Ascending aorta (tissue), 2 donors: Measurements from ENCODE around the gene TMEM242. TPM values are rescaled to one million over a fixed set of nuclear protein-coding genes. Genes with fewer than 3 reads are reported as not detected.
"Not testable (repeated sequence)": the region's sequence is repeated elsewhere in the genome, so short reads cannot be mapped to it uniquely, and the experiment has no call there.

Experiments used
- DNase-seq, 2 donors: peaks; one replicate each; pipeline ENCODE4 v3.0.0-alpha.2; 2019; ENCODE audit warnings: low spot score in 2 of 2
- H3K27ac ChIP-seq, 2 donors: fragments of 200-600 bp; sonication (generic); one replicate each; pipeline ENCODE4 v1.5.1; 2016 to 2017; ENCODE audit warnings: mild to moderate bottlenecking in 1 of 2
- H3K27me3 ChIP-seq: fragments of 200-600 bp; sonication (generic); one replicate; pipeline ENCODE4 v1.5.1; 2017
- H3K36me3 ChIP-seq, 2 donors: fragments of 200-600 bp; sonication (generic); one replicate each; pipeline ENCODE4 v1.5.1; 2016
- H3K4me1 ChIP-seq, 2 donors: fragments of 200-600 bp; sonication (generic); one replicate each; pipeline ENCODE4 v1.5.1; 2016 to 2017; ENCODE audit warnings: mild to moderate bottlenecking in 1 of 2
- H3K4me3 ChIP-seq, 2 donors: fragments of 200-600 bp; sonication (generic); one replicate each; pipeline ENCODE4 v1.5.1; 2016 to 2017; ENCODE audit warnings: mild to moderate bottlenecking in 1 of 2
- H3K9me3 ChIP-seq, 2 donors: fragments of 200-600 bp; sonication (generic); one replicate each; pipeline ENCODE4 v1.5.1; 2016
- CTCF ChIP-seq, 3 experiments: fragments of 200-600 bp in 2 of 3; fragments of 450-650 bp in 1 of 3; sonication (generic) in 2 of 3; IDR thresholded peaks; one replicate each; pipeline ENCODE4 v1.5.1; 2016 to 2019; ENCODE audit warnings: antibody characterized with exemption in 3 of 3, mild to moderate bottlenecking in 1 of 3, moderate library complexity in 1 of 3
- intact Hi-C: fragments of 100-400 bp; cut with DNase I; formaldehyde crosslinking; loops from one replicate; pipeline ENCODE4 v1.15.1; 2023
- total RNA-seq: library from RNA; depleted of rRNA; stranded (reverse); fragments of >200 nt; gene quantifications from one replicate; pipeline ENCODE4 v1.1.0, GENCODE V29; 2016

TMEM242 gene
- total RNA-seq, 1 donor from 2014 or later = 2.3 TPM

- H3K27me3 ChIP-seq = no peaks in the 10 kb centered on the region
- DNase-seq = no peak
- H3K4me3 ChIP-seq = no peak overlapping the region
- intact Hi-C loops = no loop called here
- no peaks in the 10 kb centered on the region for H3K9me3 ChIP-seq
- no peaks in the 10 kb centered on the region for H3K36me3 ChIP-seq
- no peak overlapping the region for H3K27ac ChIP-seq
- H3K4me1 ChIP-seq = no peaks in the 10 kb centered on the region
- no peak for TF ChIP-seq CTCF (IDR thresholded peaks at IDR 0.05)
Observed at GRCh38 chr6:157337751-157338150, 14.4 kb upstream of the TMEM242 start.

GRCh38 chr6:157337276-157337675 is 14.0 kb upstream of the TMEM242 start:
- H3K4me3 ChIP-seq, H3K27ac ChIP-seq, H3K36me3 ChIP-seq, DNase-seq, H3K9me3 ChIP-seq, H3K27me3 ChIP-seq, intact Hi-C loops, H3K4me1 ChIP-seq: not testable (repeated sequence)

GRCh38 chr6:157335829-157336228 is 12.5 kb upstream of the TMEM242 start:
- Histone ChIP-seq H3K27ac (no peak overlapping the region), H3K4me3 (no peak overlapping the region), H3K4me1 (no peaks in the 10 kb centered on the region), H3K27me3 (no peaks in the 10 kb centered on the region), H3K9me3 (no peaks in the 10 kb centered on the region), H3K36me3 (no peaks in the 10 kb centered on the region)
- intact Hi-C loops = no loop called here
- no peak for TF ChIP-seq CTCF (IDR thresholded peaks at IDR 0.05)
- no peak for DNase-seq

GRCh38 chr6:157333956-157334355 is 10.6 kb upstream of the TMEM242 start:
- Histone ChIP-seq H3K27me3 (no peaks in the 10 kb centered on the region), H3K4me1 (no peaks in the 10 kb centered on the region), H3K9me3 (no peaks in the 10 kb centered on the region), H3K4me3 (no peak overlapping the region), H3K36me3 (no peaks in the 10 kb centered on the region), H3K27ac (no peak overlapping the region)
- no peak for TF ChIP-seq CTCF (IDR thresholded peaks at IDR 0.05)
- intact Hi-C loops = no loop called here
- no peak for DNase-seq

GRCh38 chr6:157333537-157333936 is 10.2 kb upstream of the TMEM242 start:
- H3K4me1 ChIP-seq = no peaks in the 10 kb centered on the region
- H3K27ac ChIP-seq = no peak overlapping the region
- no peak for TF ChIP-seq CTCF (IDR thresholded peaks at IDR 0.05)
- DNase-seq = no peak
- intact Hi-C loops = no loop called here
- no peak overlapping the region for H3K4me3 ChIP-seq
- H3K27me3 ChIP-seq = no peaks in the 10 kb centered on the region
- H3K9me3 ChIP-seq = no peaks in the 10 kb centered on the region
- no peaks in the 10 kb centered on the region for H3K36me3 ChIP-seq

- Histone ChIP-seq H3K36me3 (no peaks in the 10 kb centered on the region), H3K4me1 (no peaks in the 10 kb centered on the region), H3K27ac (no peak overlapping the region), H3K9me3 (no peaks in the 10 kb centered on the region), H3K4me3 (no peak overlapping the region), H3K27me3 (no peaks in the 10 kb centered on the region)
- DNase-seq = no peak
- TF ChIP-seq CTCF (IDR thresholded peaks at IDR 0.05) = no peak
- intact Hi-C loops = no loop called here
Observed at GRCh38 chr6:157332813-157333212, 9.5 kb upstream of the TMEM242 start.
